Spleen (tissue), 7 donors: Measurements from ENCODE around the gene ACAN.

ENCODE experiments used
- POLR2A ChIP-seq, 3 donors: fragments of 450-650 bp; IDR thresholded peaks; one replicate each; pipeline ENCODE4 v1.5.1; 2017; ENCODE audit warnings: antibody characterized with exemption in 3 of 3, mild to moderate bottlenecking in 1 of 3
- TF ChIP-seq, protein P1 (sequence below), 11 experiments: fragments of 200-600 bp in 7 of 11; fragments of 450-650 bp in 4 of 11; sonication (generic) in 4 of 11; IDR thresholded peaks in 8 of 11; conservative IDR thresholded peaks in 3 of 11; 1 replicate in 7 of 11; 2 replicates in 4 of 11; pipeline versions ENCODE4 v1.4.0 to v1.8.0; 2016 to 2021; ENCODE audit warnings: antibody characterized with exemption in 11 of 11, inconsistent platforms in 4 of 11, mild to moderate bottlenecking in 1 of 11
- donor health status: DM: no; HTN: no; CAD: no; lungs with moderate emphysema.
- donor health status: DM: no; HTN: no; CAD: no.
- donor health status: DM: no; HTN: no; CAD: no.

DNA sequence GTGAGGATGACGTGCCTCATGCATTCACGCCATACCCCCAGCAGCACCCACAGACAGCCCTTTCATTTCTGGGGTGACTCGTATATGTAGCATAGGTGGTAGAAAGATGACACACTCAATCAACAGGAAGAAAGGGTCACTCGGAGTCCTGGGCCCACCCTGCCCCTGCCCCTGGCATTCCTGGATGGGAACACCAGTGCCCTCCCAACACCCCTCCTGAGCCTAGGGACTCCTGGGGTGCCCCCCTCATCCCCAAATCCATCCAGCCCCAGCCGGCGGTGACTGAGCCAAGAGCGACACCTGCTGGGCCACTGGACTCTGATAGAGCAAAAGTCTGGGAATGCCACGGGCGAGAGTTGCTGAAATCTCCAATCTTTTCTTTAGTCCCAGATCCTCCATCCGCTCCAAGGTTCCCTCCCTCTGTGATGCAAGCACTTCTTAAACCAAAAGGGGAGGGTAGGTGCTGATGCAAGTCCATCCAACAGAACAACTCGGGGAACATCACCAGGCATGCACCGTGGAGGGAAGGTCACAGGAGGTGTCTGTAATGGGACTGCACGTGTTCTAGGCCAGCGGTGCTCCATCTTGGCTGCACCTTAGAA, 31.1 kb downstream of the ACAN start:
- TF ChIP-seq, protein P1, sequence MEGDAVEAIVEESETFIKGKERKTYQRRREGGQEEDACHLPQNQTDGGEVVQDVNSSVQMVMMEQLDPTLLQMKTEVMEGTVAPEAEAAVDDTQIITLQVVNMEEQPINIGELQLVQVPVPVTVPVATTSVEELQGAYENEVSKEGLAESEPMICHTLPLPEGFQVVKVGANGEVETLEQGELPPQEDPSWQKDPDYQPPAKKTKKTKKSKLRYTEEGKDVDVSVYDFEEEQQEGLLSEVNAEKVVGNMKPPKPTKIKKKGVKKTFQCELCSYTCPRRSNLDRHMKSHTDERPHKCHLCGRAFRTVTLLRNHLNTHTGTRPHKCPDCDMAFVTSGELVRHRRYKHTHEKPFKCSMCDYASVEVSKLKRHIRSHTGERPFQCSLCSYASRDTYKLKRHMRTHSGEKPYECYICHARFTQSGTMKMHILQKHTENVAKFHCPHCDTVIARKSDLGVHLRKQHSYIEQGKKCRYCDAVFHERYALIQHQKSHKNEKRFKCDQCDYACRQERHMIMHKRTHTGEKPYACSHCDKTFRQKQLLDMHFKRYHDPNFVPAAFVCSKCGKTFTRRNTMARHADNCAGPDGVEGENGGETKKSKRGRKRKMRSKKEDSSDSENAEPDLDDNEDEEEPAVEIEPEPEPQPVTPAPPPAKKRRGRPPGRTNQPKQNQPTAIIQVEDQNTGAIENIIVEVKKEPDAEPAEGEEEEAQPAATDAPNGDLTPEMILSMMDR (IDR thresholded peaks at IDR 0.05 in 8 of 11, conservative IDR thresholded peaks at IDR 0.05 in 3 of 11): peak in 9 of 11 experiments; percentile 25 to 63 (median 55)
- TF ChIP-seq POLR2A (IDR thresholded peaks at IDR 0.05): no peak
